Epidermal melanocyte (primary cell): ENCODE data around the gene ABTB2.
A peak's percentile ranks its signal among the peaks of the same experiment; 100 is the strongest.

Experiments
- DNase-seq: peaks from one replicate; pipeline ENCODE4 v3.0.0; 2011; ENCODE audit warnings: low spot score; ENCODE audit not compliant: insufficient read length

Gene ABTB2

DNA sequence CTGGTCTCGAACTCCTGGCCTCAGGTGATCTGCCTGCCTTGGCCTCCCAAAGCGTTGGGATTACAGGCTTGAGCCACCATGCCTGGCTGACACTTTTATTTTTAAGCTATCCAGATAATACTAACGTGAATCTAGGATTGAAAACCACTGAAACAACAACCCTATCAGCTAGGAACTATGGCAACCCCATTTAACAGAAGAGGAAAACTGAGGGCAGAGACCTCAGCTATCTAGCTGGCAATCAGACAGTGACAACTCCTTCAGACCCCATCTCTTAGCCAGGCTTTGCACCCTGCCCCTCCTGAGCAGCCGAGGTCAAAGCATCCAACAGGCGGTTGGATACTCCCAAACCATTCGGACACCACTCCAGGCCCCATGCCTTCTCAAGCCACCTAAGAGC lies 14.1 kb downstream of the ABTB2 start:
- DNase-seq: no peak

DNA sequence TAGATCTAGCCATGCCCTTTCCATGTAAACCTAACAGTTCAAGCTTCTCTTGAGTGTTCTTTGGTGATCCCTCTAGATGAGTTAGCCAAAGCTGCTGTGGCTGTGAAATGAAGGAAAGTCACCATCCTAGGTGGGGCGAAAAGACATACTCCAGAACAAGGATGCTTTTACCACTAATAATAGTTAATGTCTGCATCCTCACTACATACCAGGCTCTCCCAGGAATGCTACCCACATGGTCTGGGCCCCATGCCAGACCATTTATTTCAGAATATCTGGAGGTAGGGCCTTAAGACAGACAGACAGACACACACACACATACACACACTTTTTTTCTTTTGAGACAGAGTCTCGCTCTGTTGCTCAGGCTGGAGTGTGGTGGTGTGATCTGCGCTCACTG lies 14.7 kb downstream of the ABTB2 start:
- DNase-seq: no peak

DNA sequence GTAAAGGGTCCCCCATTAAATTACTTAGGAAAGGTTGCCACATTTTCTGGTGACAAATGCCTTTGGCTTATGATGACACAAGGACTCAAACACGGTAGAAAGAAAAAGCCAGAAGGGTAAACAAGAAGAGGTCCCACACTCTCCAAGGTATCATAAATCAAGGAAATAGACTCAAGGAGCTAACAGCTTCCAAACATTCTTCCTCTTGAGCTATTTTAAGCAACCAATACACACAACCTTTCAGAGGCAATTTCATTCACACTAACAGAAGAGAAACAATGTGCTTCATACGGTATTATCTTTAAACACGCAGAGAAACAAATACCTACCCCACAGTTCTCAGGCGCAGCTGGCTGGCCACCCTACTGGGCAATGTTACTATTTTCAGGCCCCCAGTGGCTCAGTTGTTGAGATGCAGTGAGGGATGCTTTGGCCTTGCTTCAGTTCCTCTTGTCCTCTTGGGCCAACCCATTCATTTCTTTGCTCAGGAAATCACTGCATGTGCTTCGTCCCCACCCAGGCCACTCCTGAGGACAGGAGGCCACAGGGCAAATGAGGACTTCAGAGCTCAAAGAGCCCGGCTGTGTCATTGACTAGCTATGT lies 15.8 kb downstream of the ABTB2 start:
- DNase-seq: no peak

DNA sequence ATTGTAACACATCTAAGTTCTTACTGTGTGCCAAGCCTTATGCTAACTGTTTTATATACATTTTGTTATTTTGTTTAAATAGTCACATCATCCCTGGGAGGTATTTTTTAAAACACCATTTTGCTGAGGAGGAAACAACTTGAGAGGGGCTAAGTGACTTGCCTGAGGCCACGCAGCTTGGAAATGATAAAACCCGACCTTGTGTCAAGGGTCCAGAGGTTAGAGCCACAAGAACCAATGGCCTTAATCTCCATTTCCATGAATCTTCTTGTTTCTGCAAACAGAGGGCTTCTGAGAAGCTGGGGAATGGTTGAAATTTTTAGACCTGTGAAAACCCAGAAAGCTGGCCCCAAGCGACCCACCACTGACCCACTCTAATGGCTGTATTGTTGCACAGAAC lies 16.7 kb downstream of the ABTB2 start:
- no peak for DNase-seq

DNA sequence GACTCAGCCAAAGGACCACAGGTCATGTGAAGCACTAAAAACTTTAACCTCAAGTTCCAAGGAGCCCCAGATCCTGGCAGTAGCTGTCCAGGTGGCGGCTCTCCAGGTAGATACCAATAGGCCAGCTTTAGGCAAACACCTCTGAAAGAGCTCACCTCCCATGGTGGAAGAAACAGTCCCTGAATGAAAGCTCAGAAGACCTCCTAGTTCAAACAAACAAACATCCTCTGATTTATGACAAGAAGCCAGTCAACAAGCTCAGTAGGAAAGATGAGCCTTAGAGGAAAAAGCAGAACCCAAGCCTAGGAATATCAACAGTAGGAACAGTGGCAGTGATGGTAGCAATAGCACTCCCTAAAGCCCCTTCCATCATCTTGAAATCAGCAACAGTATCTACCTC lies 17.2 kb downstream of the ABTB2 start:
- no peak for DNase-seq

DNA sequence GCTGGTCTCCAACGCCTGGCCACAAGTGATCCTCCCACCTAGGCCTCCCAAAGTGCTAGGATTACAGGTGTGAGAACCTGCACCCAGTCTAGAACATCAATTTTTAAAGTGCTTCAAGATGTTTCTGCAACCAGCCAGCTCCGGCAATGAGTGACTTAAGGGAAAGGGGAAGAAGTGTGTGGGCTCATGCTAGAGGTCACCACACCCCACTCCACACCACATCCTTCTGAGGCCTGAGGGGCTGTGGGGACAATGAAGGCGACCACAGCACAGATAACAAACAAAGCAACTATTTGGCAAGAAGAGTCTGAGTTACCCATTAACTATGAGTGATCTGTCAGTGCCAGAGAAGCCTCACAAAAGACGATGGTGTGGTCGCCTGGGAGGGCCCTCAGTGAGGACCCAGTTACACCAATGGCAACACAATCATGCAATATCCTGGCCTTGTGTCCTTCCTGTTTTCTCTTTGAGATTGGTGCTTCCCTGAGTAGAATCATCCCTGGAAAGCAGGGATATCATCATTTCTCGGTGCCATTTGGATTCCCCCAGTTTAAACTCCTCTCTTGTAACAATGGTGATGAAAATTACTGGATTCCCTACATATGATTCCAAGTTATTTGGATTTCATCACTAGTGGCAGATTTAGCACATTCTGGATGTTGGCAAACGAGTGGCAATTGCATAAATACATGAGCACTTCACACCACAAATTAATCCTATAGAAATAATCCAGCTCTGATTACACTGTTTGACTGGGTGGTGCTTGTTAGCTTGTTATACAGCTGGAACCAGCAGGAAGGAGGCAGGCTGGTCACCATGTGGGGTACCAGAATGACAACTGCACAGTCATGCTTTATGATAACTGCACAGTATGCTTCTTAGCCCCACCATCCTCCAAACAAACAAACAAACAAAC lies 18.4 kb downstream of the ABTB2 start:
- DNase-seq: no peak

DNA sequence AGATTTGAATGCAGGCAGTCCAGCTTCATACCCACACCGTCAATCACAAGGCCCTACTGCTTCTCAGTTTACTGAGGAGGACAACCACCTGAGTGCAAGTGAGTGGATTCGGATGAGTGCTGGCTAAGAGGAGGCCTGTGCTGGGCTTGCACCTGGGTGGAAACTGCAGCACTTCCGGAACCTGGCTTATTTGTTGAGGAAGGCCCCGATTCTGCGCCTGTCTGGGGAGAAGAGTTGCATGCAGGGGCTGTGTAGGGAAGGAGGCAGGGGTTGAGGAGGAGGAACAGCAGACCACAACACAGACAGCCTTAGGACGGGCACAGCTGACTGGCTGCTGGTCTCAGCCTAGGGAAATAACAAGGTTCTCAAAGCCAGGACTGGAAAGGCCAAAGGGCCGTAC lies 20.8 kb downstream of the ABTB2 start:
- no peak for DNase-seq

- DNase-seq: no peak
Observed at GRCh38 chr11:34335801-34336200, 22.0 kb downstream of the ABTB2 start.

DNA sequence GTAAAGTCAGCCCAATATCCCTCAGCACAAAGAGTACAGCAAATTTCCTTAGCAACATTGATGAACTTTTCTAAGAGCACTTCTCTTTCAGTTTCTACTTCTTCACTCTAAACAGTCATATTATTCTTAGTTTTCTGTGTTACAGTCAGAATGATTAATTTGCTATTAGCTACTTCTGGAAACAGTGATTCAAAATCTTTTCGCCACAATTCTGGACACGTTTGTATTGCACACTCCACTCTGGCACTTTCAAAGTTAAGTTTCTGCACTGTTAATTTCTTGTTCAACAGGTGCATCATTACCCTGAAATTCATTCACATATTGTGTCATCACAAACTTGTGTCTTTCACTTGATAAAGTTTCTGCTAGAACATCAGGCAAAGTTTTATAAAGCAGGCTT lies 22.5 kb downstream of the ABTB2 start:
- no peak for DNase-seq

DNA sequence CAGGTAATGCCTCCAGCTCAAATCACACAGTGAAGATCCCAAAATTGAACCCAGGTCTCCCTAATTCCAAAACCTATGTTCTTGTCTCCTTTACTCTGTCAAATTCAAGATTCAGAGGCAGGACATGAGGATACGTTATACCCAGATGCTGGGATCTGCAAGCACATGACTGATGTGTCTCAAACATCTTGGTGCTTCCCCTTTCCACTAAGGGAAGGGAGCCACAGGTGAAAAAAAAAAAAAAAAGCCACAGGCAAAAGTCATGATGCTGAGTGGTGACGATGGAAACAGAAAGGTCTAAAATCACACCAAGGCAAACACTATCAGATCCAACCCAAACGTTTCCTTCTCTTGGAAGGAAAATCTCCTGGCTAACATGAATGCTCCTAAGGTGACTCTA lies 24.0 kb downstream of the ABTB2 start:
- no peak for DNase-seq

DNA sequence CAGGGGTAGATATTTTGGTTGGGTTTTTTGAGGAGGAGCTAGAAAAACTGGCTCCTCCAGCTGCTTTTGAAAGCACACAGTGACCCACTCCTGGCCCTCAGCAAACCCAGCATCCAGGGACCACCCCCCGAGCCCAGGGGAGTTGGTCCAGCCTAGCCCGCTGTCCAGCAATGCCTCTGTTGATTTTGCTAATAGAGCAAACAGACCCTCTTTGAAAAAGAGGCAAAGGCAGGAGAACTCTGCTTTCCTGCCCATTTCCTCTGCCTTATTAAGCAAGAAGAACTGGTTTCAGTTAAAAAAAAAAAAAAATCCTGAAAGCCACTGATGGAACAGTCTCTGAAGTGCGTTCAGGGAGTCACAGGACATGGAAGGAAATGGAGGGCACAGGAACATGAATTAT lies 25.3 kb downstream of the ABTB2 start:
- DNase-seq: no peak

GRCh38 chr11:34331736-34332135 lies 26.1 kb downstream of the ABTB2 start:
- no peak for DNase-seq

GRCh38 chr11:34331329-34331728 lies 26.5 kb downstream of the ABTB2 start:
- DNase-seq: peak; percentile 78

DNA sequence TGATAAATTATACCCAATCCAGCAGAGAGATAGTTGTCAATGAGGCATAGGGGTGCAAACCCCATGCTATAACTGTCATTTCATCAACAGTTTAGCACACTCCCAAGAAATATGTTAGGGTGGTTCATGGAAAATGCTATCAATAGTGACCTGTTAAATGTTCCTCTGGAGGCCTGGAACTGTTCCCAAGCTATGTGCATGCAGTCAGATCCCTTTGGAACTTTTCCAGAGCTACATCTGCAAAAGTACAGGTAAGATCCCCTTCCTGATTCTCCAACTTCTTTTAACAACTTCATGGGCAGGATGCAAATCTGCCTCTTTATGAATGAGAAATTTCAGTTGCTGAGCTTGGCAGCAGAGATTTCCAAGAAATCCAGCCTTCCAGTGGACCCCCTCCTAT lies 27.2 kb downstream of the ABTB2 start:
- no peak for DNase-seq

DNA sequence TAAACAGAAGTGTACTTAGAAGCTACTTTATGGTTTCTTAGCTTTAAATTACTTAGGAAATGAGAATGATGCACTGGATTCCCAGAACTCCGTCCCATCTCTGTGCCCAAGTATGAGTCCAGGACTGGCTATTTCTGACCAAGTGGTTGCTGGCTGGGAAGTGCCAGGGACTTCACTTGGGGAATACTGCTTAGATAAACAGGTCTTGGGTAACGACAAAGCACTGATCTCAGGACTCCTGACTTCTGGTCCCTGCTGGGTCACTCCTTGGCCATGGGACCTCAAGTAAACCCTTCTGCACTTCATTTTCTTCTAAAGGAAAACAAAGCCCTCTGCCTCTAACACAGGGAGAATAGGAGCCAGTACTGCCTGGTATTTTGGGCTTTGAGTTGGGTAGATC lies 27.9 kb downstream of the ABTB2 start:
- DNase-seq: no peak

DNA sequence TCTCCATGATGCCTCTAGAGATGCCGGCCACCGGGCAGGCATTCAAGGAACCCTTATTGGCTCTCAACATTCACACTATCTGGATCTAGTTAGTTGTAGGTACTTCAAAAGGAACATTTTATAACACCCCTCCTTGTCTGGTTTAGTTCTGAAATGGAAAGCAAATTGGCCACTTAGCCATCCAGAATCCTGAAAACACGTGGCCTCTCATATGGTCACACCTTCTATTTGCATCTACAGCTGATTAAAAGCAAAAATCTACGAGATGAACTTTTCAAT lies 29.2 kb downstream of the ABTB2 start:
- DNase-seq: no peak

- no peak for DNase-seq
Observed at GRCh38 chr11:34327804-34328631, 29.8 kb downstream of the ABTB2 start.

DNA sequence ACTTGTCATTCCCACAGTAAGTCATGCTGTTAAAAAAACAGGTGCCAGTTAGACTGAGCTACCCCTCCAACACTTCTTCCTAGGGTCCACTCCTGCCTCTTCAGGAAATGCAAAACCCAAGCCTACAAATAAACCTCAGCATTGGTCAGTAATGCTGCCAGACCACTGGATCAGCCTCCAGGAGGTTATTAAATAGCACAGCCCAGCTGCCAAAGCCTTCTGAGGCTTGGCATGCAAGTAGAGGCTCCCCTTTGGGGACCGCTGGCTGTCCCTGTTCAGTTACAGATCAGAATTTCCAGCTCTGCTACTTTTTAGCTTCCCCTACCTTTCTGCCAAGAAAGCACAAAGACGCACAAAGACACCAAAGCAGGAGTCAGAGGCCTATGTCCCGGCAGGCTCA lies 33.3 kb downstream of the ABTB2 start:
- no peak for DNase-seq

DNA sequence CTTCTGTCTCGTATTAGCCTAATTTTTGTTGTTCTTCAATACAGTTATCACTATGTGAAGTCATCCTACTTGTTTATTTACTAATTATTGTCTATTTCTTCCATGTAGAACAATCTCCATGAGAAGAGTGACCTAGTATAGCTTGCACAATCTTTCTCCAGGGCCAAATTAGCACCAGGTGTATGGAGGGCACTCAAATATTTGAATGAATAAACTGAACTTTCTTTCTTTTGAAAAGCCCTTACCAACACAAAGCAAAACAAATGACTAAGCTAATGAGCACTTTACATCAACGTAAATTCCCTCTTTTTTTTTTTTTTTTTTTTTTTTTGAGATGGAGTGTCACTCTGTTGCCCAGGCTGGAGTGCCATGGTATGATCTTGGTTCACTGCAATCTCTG lies 34.2 kb downstream of the ABTB2 start:
- DNase-seq: no peak

- no peak for DNase-seq
Observed at GRCh38 chr11:34318111-34319037, 39.4 kb downstream of the ABTB2 start.

GRCh38 chr11:34317666-34318065 lies 40.1 kb downstream of the ABTB2 start:
- no peak for DNase-seq

- DNase-seq: no peak
Observed at GRCh38 chr11:34317036-34317360, 40.8 kb downstream of the ABTB2 start.
